A172 (cell line): ENCODE data around the gene BTBD1. TPM values are rescaled to one million over a fixed set of nuclear protein-coding genes. Genes with fewer than 3 reads are reported as not detected.
A peak's percentile ranks its signal among the peaks of the same experiment; 100 is the strongest.

Source experiments
- DNase-seq: peaks from one replicate; pipeline ENCODE4 v3.0.0-alpha.2; 2015; ENCODE audit warnings: low spot score
- total RNA-seq: library from RNA; depleted of rRNA; stranded (reverse); fragments of >200 nt; shearing (Covaris generic); gene quantifications from 2 replicates; pipeline ENCODE4 v1.2.3, GENCODE V29; 2014; rRNA removed

BTBD1 gene
- total RNA-seq, result 92.6 and 99.4 TPM in 2 replicates

- peak; percentile 90 for DNase-seq
Measured at GRCh38 chr15:83066734-83067637, at the start of gene BTBD1. TSS of gene BTBD1 (minus strand) at chr15:83067252. CDS start at chr15:83067151, 101 bp downstream.

DNA sequence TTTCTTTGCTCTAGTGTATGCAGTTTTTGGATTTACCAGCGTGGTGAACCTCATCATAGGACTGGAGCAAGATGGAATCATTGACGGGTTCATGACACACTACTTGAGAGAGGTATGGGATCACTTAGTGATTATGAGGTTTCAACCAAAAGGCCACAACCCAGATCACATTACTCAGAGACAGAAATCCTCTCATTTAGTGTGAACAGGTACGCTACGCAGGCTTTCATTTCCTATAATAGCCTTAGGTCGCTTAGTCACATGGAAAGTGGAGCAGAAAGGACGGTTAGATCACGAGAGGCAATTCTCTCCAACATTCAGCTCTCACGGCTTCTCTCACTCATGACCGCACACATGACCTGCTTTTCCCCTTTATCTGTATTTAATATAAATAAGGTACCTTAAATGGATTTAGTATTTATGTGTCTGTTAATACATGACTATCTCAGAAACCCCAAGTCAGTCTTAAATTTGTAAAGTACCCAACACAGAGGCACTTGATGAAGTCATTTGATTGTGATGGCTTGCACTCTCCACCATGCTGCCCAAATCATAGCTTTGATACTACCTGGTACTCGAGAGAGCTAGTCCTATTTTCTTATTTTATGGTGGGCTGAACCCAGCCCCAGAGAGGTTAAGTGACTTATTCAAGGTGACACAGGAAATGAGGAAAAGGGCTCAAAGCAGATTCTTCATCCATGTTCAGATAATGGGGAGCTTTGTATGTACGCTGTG lies 48.9 kb upstream of the BTBD1 start:
- DNase-seq, result no peak

DNA sequence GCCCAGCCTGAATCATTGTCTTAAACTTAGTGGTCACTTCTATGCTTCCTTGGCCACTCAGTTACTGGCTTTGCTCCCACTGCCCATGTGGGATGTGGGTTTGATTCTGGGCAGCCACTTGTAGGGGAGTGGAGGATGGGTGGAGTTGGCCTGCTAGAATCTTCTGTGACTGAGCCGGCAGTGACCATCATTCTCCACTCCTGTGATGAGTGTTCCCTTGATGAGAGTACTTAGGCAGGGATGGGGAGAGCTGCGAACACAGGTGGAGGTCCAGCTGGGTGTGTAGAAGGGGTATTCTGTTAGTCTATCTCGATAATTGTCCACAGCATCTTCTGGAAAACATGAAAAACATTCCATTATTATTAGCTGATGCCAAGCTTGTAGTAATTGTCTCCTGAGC lies 48.4 kb upstream of the BTBD1 start:
- no peak for DNase-seq

DNA sequence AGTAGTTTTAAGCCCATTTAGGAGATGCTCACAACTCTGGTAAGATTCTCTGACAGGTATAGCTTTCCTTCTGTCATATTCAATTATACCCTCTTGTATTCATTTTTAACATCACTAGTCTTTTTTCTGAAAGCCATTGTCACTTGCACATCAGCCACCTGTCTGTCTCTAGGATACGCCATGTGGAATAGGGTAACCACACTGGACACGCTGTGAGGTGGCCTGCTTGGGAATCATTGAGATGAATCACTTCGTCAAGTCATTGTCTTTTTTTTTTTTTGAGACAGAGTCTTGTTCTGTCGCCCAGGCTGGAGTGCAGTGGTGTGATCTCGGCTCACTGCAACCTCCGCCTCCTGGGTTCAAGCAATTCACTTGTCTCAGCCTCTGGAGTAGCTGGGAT lies 47.8 kb upstream of the BTBD1 start:
- DNase-seq, result no peak

- no peak for DNase-seq
Measured at GRCh38 chr15:83113881-83114674, 47.0 kb upstream of the BTBD1 start.

DNA sequence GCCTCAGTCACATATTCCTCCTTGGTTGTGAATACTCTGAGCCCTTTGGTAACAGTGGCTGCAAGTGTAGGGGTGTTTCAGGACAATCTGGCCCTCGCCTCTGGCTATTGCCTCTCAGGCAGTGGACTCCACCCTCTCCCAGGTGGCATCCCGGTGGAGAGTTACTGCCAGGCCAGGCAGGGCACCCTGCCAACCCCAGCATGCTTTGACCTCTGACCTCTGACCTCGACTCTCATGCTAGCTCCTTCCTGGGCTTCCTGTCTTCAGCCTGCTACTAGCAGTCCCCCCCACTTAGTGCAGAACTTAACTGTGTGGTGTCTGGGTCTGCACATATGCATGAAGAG lies 45.9 kb upstream of the BTBD1 start:
- DNase-seq, result no peak

DNA sequence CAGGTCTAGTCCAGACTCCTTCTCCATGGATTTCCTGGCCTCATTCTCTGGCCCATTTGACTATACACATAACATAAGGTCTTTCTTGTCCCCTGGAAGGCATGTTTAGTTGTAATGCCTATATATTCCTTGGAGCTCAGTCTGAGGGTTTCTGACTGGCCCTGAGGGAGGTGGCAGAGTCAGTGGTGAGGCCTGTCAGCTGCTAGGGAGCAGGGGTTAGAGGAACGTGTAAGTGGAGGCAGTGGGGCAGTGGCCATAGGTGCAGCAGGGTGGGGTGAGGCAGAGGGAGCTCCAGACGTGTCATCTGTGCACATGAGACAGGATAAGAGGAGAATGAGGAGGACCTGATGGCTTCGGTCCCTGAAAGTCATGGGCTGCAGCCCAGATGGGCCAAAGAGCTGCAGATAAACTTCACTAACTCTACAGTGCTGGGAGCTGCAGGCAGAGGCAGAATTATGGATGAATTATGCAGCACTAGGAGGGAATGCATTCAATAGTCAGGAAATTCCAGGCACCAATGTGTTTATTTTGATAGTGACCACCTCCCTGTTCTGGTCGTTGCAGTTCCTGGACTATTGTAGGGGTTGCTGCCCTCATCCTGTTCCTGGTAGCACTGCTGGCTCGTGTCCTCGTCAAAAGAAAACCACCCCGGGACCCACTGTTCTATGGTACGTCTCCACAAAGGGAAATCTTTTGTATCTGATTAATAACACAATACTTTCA lies 45.3 kb upstream of the BTBD1 start:
- DNase-seq, result no peak

DNA sequence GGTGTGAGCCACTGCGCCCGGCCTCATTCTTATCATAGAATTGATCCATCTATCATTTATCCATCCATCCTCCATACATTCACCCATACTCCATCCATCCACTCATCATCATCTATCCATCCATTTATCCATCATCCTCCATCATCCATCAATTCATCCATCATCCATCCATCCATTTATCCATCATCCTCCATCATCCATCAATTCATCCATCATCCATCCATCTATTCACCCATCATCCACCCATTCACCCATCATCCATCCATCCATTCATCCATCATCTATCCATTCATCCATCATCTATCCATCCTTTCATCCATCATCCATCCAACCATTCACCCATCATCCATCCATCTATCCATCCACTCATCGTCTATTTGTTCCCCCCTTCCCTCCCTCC lies 44.1 kb upstream of the BTBD1 start:
- no peak for DNase-seq

DNA sequence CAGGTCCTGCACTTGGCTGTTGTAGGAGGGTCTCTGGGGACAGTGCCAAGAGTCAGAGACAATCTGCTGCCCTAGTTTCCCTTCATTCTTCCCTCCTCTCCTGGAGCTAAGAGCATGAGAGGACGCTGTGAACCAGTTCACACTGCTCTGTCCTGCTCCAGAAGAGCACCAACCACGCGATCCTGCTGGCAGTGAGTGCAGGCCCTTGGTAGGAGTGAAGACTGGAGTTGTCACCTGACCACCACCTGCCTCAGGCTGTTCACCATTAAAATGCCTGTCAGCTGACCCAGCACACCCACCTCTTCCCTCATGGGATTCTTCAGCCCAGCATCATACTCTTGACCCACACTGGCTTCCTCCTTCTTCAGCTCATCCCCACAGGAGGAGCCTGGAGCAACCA lies 43.3 kb upstream of the BTBD1 start:
- no peak for DNase-seq

- no peak for DNase-seq
Measured at GRCh38 chr15:83109532-83109931, 42.5 kb upstream of the BTBD1 start.

DNA sequence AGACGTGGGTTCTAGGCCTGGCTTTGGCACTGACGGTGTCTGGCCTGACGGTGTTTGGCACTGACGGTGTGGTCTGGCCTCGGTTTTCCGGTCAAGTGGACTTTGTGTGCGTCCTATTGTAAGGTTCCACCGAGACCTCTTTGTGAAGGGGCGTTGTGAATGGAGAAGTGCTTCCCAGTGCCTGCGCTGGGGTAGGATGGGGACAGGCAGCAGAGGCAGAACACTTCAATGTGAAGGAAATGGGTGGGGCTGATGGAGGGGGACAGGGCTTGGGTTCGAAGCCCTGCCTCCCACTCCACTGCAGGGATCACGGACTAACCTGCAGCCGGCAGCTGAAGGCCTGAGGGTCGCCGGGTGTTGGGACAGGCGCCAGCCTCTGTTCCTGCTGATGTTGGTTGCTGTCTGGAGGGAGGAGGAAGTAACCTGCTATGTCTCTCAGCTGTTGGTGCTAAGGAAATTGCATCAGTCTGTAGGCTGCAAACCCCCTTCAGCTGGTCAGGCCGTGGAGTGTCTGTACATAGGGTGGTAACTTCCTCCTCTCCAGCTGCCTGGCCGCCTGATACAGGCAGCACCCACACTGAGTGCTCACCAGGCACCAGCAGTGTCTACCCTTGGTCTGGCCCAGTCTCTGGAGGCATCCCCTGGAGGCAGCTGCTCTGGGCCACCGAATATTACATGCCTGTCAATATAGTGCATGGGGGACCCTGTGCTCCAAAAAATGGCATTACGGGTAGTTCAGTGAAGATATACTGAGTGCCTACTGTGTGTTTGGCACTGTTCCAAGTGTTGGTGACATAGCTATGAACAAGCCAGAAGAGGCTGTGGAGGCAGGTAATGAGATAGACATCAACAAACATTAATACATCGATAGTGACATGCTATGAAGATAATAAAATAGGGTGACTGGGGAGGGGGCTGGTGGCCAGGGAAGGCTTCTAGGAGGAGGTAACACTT lies 41.5 kb upstream of the BTBD1 start:
- no peak for DNase-seq

- no peak for DNase-seq
Measured at GRCh38 chr15:83107841-83108181, 40.8 kb upstream of the BTBD1 start.

GRCh38 chr15:83106994-83107840 lies 40.2 kb upstream of the BTBD1 start, which contains the start of gene TM6SF1:
TSS of gene TM6SF1 (plus strand) at chr15:83107645. CDS start at chr15:83107681, 36 bp downstream.
- no peak for DNase-seq

- DNase-seq, result no peak
Measured at GRCh38 chr15:83105440-83105839, 38.4 kb upstream of the BTBD1 start.

DNA sequence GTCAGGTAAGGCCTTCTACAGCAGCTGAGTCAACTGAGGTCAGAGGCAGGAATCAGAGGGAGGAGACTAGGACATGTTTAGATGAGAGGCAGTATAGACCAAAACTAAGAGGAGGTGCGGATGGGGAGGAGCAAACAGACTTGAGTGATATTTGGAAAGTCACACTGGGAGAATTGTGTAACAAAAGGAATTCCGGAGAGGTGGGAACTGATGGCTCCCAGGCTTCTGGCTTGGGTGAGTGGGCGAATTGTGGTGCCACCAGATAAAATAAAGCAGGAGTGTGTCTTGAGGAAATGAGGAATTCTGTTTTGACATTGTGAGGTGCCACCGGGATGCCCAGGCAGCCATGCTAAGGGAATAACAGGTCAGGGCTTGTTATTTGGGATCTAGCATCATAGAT lies 37.1 kb upstream of the BTBD1 start:
- no peak for DNase-seq

DNA sequence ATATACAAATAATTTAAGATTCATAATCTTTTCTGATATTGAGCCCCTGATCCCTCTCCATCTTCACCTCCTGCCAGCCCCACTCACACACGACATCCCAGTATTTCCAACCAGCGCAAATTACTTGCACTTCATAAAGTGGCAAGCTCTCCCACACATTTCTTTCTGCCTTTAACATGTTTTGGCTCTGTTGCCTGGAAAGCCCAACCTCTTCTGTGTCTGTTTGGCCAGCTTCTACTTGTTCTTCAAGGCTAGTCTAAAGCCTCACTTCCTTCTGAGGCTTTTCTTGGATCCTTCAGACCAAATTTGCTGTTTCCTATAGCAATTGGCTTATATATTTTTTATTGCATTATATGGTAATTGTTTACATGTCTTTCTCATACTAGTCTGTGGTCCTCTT lies 35.3 kb upstream of the BTBD1 start:
- DNase-seq, result no peak

GRCh38 chr15:83100097-83100646 lies 33.1 kb upstream of the BTBD1 start:
- DNase-seq, result no peak

DNA sequence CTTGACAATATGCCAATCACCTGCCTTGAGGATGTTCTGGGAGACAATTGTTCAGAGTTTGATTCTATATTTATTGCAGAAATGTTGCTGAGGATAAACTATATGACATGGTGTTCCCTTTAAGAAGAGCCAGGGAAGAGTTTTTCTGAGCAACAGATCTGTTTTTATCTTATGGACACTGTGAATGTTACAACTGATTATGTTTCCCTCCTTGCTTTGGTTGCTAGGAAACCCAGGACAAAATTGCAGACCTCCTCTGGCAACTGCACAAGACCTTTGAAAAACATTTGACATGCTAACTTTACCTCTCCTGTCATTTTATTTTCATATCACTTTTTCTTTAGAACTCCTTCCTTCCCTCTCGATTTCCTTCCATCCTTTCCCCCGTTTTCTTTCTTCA lies 32.2 kb upstream of the BTBD1 start:
- no peak for DNase-seq

GRCh38 chr15:83098079-83098478 lies 31.0 kb upstream of the BTBD1 start:
- no peak for DNase-seq
